AG09309 (cell line): ENCODE measurements around the gene PTGES2.
"Not testable (repeated sequence)": the region's sequence is repeated elsewhere in the genome, so short reads cannot be mapped to it uniquely, and the experiment has no call there.

Source experiments
- DNase-seq: peaks from one replicate; pipeline ENCODE4 v3.0.0-alpha.2; 2010; ENCODE audit warnings: low read depth
- H3K4me3 ChIP-seq: 2 replicates; pipeline ENCODE4 v1.5.1; 2011; ENCODE audit warnings: mild to moderate bottlenecking, low read depth, low read length, moderate library complexity; ENCODE audit not compliant: control insufficient read depth
- TF ChIP-seq, protein P1 (sequence below): IDR thresholded peaks from 2 replicates; pipeline ENCODE4 v1.5.1; 2011; ENCODE audit warnings: mild to moderate bottlenecking, low read depth, low read length, inconsistent platforms; ENCODE audit not compliant: insufficient read depth, control insufficient read depth; ENCODE audit errors: missing control alignments

Gene PTGES2

DNA sequence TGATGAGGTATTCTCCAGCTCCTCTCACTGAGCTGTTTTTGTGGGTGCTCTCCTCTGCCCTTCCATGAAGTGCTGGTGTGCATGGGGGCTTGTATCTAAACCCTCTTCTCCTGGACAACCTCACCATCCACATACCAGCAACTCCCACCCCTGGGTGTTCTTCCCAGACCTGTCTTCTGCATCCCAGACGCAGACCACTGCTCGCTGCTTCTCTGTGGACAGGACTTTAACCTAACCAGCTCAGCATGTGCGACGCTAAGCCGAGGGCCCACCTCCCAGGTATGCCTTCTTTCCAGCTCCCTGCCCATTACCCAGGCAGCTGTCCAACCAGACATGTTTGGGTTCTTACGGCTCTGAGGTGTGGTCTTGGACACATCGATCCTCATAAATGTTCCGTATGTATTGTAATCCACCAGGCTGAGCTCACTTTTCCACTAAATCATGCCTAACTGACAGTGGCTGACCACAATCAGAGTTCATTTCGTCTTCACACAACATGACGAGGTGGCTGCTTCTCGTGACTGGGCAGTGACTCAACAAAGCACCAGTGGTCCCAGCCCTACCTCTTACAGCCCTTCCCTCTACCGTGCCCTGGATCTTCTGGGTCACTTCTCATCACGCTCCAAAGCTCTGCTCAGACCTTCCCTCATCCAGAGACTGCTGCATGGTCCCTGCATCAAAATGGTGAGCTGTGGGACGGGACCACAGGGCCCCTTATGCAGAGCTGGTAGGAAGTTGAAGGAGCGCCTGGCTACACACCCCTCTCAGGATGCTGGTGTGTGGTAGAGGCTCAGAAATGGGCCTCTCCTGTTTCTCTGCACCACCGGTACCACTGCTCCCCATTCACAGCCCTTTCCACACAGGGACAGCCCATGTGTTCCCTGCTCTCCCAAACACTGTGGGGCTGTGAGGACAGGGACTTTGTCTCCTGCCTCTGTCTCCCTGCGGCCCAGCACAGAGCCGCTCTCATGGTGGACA lies 9.6 kb upstream of the PTGES2 start:
- DNase-seq: no peak
- TF ChIP-seq, protein P1, sequence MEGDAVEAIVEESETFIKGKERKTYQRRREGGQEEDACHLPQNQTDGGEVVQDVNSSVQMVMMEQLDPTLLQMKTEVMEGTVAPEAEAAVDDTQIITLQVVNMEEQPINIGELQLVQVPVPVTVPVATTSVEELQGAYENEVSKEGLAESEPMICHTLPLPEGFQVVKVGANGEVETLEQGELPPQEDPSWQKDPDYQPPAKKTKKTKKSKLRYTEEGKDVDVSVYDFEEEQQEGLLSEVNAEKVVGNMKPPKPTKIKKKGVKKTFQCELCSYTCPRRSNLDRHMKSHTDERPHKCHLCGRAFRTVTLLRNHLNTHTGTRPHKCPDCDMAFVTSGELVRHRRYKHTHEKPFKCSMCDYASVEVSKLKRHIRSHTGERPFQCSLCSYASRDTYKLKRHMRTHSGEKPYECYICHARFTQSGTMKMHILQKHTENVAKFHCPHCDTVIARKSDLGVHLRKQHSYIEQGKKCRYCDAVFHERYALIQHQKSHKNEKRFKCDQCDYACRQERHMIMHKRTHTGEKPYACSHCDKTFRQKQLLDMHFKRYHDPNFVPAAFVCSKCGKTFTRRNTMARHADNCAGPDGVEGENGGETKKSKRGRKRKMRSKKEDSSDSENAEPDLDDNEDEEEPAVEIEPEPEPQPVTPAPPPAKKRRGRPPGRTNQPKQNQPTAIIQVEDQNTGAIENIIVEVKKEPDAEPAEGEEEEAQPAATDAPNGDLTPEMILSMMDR: no peak
- no peak overlapping the region for H3K4me3 ChIP-seq

DNA sequence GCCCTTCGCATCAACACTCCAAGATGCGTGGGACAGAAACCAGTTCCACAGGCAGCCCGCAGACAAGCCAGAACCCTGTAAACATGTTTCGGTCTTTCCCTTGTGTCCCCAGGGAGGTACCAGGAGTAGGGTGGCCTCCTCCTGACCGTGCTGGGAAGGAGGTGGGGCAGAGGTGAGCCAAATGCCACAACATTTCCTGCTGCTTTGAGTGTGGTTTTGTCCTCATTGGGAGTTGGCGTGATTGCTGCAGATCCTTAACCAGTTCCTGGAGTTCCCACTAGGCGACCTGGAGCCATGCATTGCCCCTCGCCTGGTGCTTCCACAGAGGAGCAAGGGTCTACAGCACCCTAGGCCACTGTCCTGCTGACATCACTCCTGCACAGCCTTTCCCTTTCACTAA lies 8.0 kb upstream of the PTGES2 start:
- DNase-seq, H3K4me3 ChIP-seq: not testable (repeated sequence)

GRCh38 chr9:128132139-128132538 lies 4.6 kb upstream of the PTGES2 start:
- H3K4me3 ChIP-seq, DNase-seq: not testable (repeated sequence)

GRCh38 chr9:128131346-128131745 lies 3.8 kb upstream of the PTGES2 start:
- not testable (repeated sequence) for H3K4me3 ChIP-seq, DNase-seq

DNA sequence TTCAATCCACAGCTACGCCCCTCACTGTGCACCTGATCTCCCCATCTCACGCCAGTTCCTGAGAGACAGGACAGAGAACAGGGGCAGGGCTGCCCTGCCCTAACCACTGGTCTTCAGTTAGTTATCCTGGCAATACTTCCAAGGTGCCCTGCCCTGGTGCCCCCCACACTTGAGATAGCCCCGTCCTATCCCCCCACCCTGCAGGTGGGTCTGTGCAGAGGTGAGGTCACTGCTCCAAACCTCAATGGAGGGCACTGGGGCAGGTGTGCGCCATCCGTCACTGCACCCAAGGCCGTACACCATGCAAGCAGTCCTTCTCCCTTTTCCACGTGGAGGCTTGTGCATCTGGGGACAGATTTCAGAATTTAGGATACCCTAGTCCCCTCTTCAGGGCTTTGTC lies 3.1 kb upstream of the PTGES2 start:
- H3K4me3 ChIP-seq, DNase-seq: not testable (repeated sequence)

GRCh38 chr9:128129976-128130590 lies 2.6 kb upstream of the PTGES2 start:
- TF ChIP-seq, protein P1: peak; percentile 17
- not testable (repeated sequence) for H3K4me3 ChIP-seq, DNase-seq

GRCh38 chr9:128128836-128129590 lies 1.5 kb upstream of the PTGES2 start:
- no peak for DNase-seq
- H3K4me3 ChIP-seq: peak overlapping the region; percentile 52
- TF ChIP-seq, protein P1: no peak

GRCh38 chr9:128127990-128128835 lies 684 bp upstream of the PTGES2 start:
- H3K4me3 ChIP-seq: peak overlapping the region; percentile 52
- peak; percentile 67 for DNase-seq
- TF ChIP-seq, protein P1: no peak
